CD14-positive monocyte (primary cell): ENCODE data around the gene TSPAN13. TPM values are rescaled to one million over a fixed set of nuclear protein-coding genes. Genes with fewer than 3 reads are reported as not detected.

ENCODE experiments used
- DNase-seq, 3 donors: peaks; one replicate each; pipeline ENCODE4 v3.0.0-alpha.2; 2011 to 2022
- H2AFZ ChIP-seq: 2 replicates; pipeline ENCODE4 v1.6.0; 2012; ENCODE audit warnings: mild to moderate bottlenecking, low read depth, low read length, inconsistent platforms; ENCODE audit not compliant: insufficient read depth, poor library complexity, severe bottlenecking
- H3K27ac ChIP-seq, 2 donors: 1 replicate in 1 of 2; 2 replicates in 1 of 2; pipeline ENCODE4 v1.5.1; 2012 to 2013; ENCODE audit warnings: low read length in 2 of 2, control low read depth in 1 of 2, inconsistent platforms in 1 of 2, low read depth in 1 of 2, mild to moderate bottlenecking in 1 of 2
- H3K27me3 ChIP-seq, 2 donors: one replicate each; pipeline versions ENCODE4 v1.6.0 to v1.6.1; 2011 to 2013; ENCODE audit warnings: low read length in 2 of 2; ENCODE audit not compliant: control insufficient read depth in 2 of 2, insufficient read depth in 2 of 2
- H3K36me3 ChIP-seq, 2 donors: replicated peaks in 1 of 2; 1 replicate in 1 of 2; 2 replicates in 1 of 2; pipeline versions ENCODE4 v1.5.1 to v1.6.1; 2012 to 2013; ENCODE audit warnings: low read length in 2 of 2, control low read depth in 1 of 2, inconsistent platforms in 1 of 2, mild to moderate bottlenecking in 1 of 2; ENCODE audit not compliant: insufficient read depth in 2 of 2, control insufficient read depth in 1 of 2
- H3K4me1 ChIP-seq, 2 donors: 1 replicate in 1 of 2; 2 replicates in 1 of 2; pipeline versions ENCODE4 v1.5.1 to v1.6.1; 2012 to 2013; ENCODE audit warnings: low read length in 2 of 2, control low read depth in 1 of 2, inconsistent platforms in 1 of 2, mild to moderate bottlenecking in 1 of 2, moderate library complexity in 1 of 2; ENCODE audit not compliant: insufficient read depth in 2 of 2, control insufficient read depth in 1 of 2
- H3K4me2 ChIP-seq: replicated peaks from 2 replicates; pipeline ENCODE3; 2012; ENCODE audit warnings: low read length, moderate library complexity, mild to moderate bottlenecking; ENCODE audit not compliant: poor library complexity, severe bottlenecking; ENCODE audit errors: extremely low read depth
- H3K4me3 ChIP-seq, 3 experiments: fragments of 200-600 bp in 1 of 3; sonication (generic) in 1 of 3; replicated peaks in 1 of 3; 1 replicate in 2 of 3; 2 replicates in 1 of 3; pipeline ENCODE4 v1.5.1; 2011 to 2013; ENCODE audit warnings: low read length in 3 of 3, mild to moderate bottlenecking in 3 of 3, control low read depth in 2 of 3, low read depth in 2 of 3, inconsistent platforms in 1 of 3, moderate library complexity in 1 of 3
- H3K79me2 ChIP-seq: 2 replicates; pipeline ENCODE4 v1.6.0; 2012; ENCODE audit warnings: mild to moderate bottlenecking, control low read depth, inconsistent platforms, low read length, moderate library complexity; ENCODE audit not compliant: insufficient read depth
- H3K9ac ChIP-seq: 2 replicates; pipeline ENCODE4 v1.6.0; 2017; ENCODE audit warnings: low read length, mild to moderate bottlenecking; ENCODE audit not compliant: insufficient read depth, poor library complexity, severe bottlenecking
- H3K9me3 ChIP-seq, 2 donors: replicated peaks in 1 of 2; 1 replicate in 1 of 2; 2 replicates in 1 of 2; pipeline versions ENCODE4 v1.5.1 to v1.6.1; 2012 to 2013; ENCODE audit warnings: low read length in 2 of 2, control low read depth in 1 of 2; ENCODE audit not compliant: control insufficient read depth in 1 of 2, insufficient read depth in 1 of 2
- H4K20me1 ChIP-seq: 2 replicates; pipeline ENCODE4 v1.6.0; 2012; ENCODE audit warnings: mild to moderate bottlenecking, low read length, control low read depth, moderate library complexity; ENCODE audit not compliant: insufficient read depth
- H3K27ac Mint-ChIP-seq, 7 donors: one replicate each; pipeline ENCODE4 v1.8.0; 2020; ENCODE audit warnings: mild to moderate bottlenecking in 7 of 7, mixed read lengths in 7 of 7, moderate library complexity in 6 of 7, inconsistent platforms in 2 of 7
- H3K27me3 Mint-ChIP-seq, 3 donors: one replicate each; pipeline ENCODE4 v1.8.0; 2021 to 2022; ENCODE audit warnings: low read depth in 3 of 3, mild to moderate bottlenecking in 3 of 3, mixed read lengths in 3 of 3, moderate library complexity in 3 of 3, inconsistent platforms in 1 of 3
- H3K36me3 Mint-ChIP-seq, 2 donors: one replicate each; pipeline ENCODE4 v1.8.0; 2020; ENCODE audit warnings: mixed read lengths in 2 of 2, inconsistent platforms in 1 of 2, mild to moderate bottlenecking in 1 of 2
- H3K4me1 Mint-ChIP-seq: one replicate; pipeline ENCODE4 v1.8.0; 2020; ENCODE audit warnings: mild to moderate bottlenecking, mixed read lengths
- H3K4me3 Mint-ChIP-seq, 2 donors: one replicate each; pipeline ENCODE4 v1.8.0; 2020; ENCODE audit warnings: mild to moderate bottlenecking in 2 of 2, mixed read lengths in 2 of 2, moderate library complexity in 1 of 2
- H3K9me3 Mint-ChIP-seq, 7 donors: one replicate each; pipeline ENCODE4 v1.8.0; 2020 to 2022; ENCODE audit warnings: mixed read lengths in 7 of 7, mild to moderate bottlenecking in 6 of 7, moderate library complexity in 6 of 7, inconsistent platforms in 2 of 7
- CTCF ChIP-seq: fragments of 200-600 bp; IDR thresholded peaks from one replicate; pipeline ENCODE4 v1.8.0; 2022; ENCODE audit warnings: antibody characterized with exemption, mild to moderate bottlenecking
- WGBS: methylation state at CpG from one replicate; pipeline ENCODE4 v1.1.5; 2013; ENCODE audit warnings: missing lambda C conversion rate; ENCODE audit not compliant: insufficient coverage; 5-methylcytosine and 5-hydroxymethylcytosine counted together
- intact Hi-C, 2 donors: fragments of 100-400 bp; cut with micrococcal nuclease; formaldehyde crosslinking; loops; one replicate each; pipeline versions ENCODE4 v1.15.0 to v1.15.1; 2023
- polyA plus RNA-seq, 3 donors: library from polyadenylated mRNA; depleted of rRNA in 1 of 3; unstranded in 2 of 3; stranded (reverse) in 1 of 3; fragments of 300-500 nt in 2 of 3; fragments of >200 nt in 1 of 3; fragmentation: Illumina TruSeq in 2 of 3; gene quantifications; 1 replicate in 2 of 3; 2 replicates in 1 of 3; pipeline ENCODE4 v1.2.3, GENCODE V29; 2012 to 2021

Gene TSPAN13
- polyA plus RNA-seq, 3 donors = 0.09 to 0.17 (median 0.16) TPM

- TF ChIP-seq CTCF = no peak
- peak overlapping the region in 1 of 7 donors; percentile 64 for H3K27ac Mint-ChIP-seq
- H3K36me3 Mint-ChIP-seq = no peaks in the 10 kb centered on the region
- Histone ChIP-seq H3K27me3 (no peaks in the 10 kb centered on the region), H3K9ac (no peak overlapping the region), H2AFZ (peak overlapping the region; percentile 41), H3K4me3 (no peak overlapping the region), H4K20me1 (no peaks in the 10 kb centered on the region), H3K27ac (no peak overlapping the region), H3K9me3 (no peaks in the 10 kb centered on the region), H3K79me2 (no peaks in the 10 kb centered on the region), H3K36me3 (no peaks in the 10 kb centered on the region), H3K4me2 (no peak overlapping the region), H3K4me1 (peaks cover 22 to 44% of the 10 kb centered on the region in 2 donors)
- no peaks in the 10 kb centered on the region for H3K9me3 Mint-ChIP-seq
- H3K4me3 Mint-ChIP-seq = no peak overlapping the region
- peaks cover 38% of the 10 kb centered on the region for H3K4me1 Mint-ChIP-seq
- H3K27me3 Mint-ChIP-seq = no peaks in the 10 kb centered on the region
- intact Hi-C loops = no loop called here
- DNase-seq = no peak
- WGBS = 95% methylated on average over 2 of the region's 2 CpGs
These were observed 61.4 kb downstream of the TSPAN13 start for GRCh38 chr7:16815001-16815400.

GRCh38 chr7:16816824-16817223 lies 63.3 kb downstream of the TSPAN13 start:
- intact Hi-C loops = no loop called here
- no peaks in the 10 kb centered on the region for H3K9me3 ChIP-seq
- H3K36me3 Mint-ChIP-seq = no peaks in the 10 kb centered on the region
- peak overlapping the region in 1 of 2 donors; percentile 50 for H3K27ac ChIP-seq
- H3K27me3 ChIP-seq = no peaks in the 10 kb centered on the region
- H3K27ac Mint-ChIP-seq = peak overlapping the region in 4 of 7 donors; percentile 26 to 86 (median 71)
- peak overlapping the region in 1 of 2 donors; percentile 61 for H3K4me3 Mint-ChIP-seq
- DNase-seq = peak; percentile 16 to 31 (median 20)
- H3K79me2 ChIP-seq = no peaks in the 10 kb centered on the region
- H3K9me3 Mint-ChIP-seq = no peaks in the 10 kb centered on the region
- no peak for TF ChIP-seq CTCF
- peaks cover 22 to 41% of the 10 kb centered on the region in 2 donors for H3K4me1 ChIP-seq
- H3K36me3 ChIP-seq = no peaks in the 10 kb centered on the region
- no peaks in the 10 kb centered on the region for H3K27me3 Mint-ChIP-seq
- peak overlapping the region in 1 of 3 experiments; percentile 6 for H3K4me3 ChIP-seq
- peak overlapping the region; percentile 69 for H2AFZ ChIP-seq
- peaks cover 34% of the 10 kb centered on the region for H3K4me1 Mint-ChIP-seq
- WGBS = 0% methylated on average over 2 of the region's 2 CpGs
- H4K20me1 ChIP-seq = no peaks in the 10 kb centered on the region
- H3K9ac ChIP-seq = no peak overlapping the region
- H3K4me2 ChIP-seq = peak overlapping the region; percentile 21
